Measurements from ENCODE around the gene GALM. TPM values are rescaled to one million over a fixed set of nuclear protein-coding genes. Genes with fewer than 3 reads are reported as not detected.

Gene GALM
- total and polyA plus RNA-seq, 8 donors: 12.8 to 33.6 (median 25.3) TPM

DNA sequence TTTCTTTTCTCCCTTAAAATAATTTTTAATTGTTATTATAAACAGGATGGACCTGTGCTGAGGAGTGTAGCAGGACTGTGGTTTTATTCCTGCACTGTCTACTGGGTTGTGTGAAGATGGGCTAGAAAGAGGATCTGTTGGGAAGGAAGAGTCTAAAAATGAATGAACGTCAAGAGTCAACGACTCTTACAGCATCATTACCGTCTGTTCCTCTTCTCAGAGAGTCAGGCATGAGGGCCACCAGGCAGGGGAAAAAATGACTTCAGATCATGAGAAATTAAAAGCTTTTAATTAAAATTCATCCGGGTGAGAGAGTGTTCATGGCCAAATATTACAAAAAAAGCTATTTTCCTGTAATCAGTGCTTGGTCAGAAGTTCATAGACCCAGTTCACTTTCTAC, 52.7 kb downstream of the GALM start:
- no peak for DNase-seq
- intact Hi-C loops (cut with DNase I): no loop called here
- Histone ChIP-seq H3K9me3 (no peaks in the 10 kb centered on the region), H3K27me3 (no peaks in the 10 kb centered on the region), H3K4me3 (no peak overlapping the region), H3K36me3 (peaks cover 0 to 3% of the 10 kb centered on the region in 2 donors), H3K27ac (no peak overlapping the region), H3K4me1 (peaks cover 0 to 27% of the 10 kb centered on the region in 2 donors)
- TF ChIP-seq, protein P1, sequence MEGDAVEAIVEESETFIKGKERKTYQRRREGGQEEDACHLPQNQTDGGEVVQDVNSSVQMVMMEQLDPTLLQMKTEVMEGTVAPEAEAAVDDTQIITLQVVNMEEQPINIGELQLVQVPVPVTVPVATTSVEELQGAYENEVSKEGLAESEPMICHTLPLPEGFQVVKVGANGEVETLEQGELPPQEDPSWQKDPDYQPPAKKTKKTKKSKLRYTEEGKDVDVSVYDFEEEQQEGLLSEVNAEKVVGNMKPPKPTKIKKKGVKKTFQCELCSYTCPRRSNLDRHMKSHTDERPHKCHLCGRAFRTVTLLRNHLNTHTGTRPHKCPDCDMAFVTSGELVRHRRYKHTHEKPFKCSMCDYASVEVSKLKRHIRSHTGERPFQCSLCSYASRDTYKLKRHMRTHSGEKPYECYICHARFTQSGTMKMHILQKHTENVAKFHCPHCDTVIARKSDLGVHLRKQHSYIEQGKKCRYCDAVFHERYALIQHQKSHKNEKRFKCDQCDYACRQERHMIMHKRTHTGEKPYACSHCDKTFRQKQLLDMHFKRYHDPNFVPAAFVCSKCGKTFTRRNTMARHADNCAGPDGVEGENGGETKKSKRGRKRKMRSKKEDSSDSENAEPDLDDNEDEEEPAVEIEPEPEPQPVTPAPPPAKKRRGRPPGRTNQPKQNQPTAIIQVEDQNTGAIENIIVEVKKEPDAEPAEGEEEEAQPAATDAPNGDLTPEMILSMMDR (IDR thresholded peaks at IDR 0.05): no peak
- no peak for ATAC-seq

DNA sequence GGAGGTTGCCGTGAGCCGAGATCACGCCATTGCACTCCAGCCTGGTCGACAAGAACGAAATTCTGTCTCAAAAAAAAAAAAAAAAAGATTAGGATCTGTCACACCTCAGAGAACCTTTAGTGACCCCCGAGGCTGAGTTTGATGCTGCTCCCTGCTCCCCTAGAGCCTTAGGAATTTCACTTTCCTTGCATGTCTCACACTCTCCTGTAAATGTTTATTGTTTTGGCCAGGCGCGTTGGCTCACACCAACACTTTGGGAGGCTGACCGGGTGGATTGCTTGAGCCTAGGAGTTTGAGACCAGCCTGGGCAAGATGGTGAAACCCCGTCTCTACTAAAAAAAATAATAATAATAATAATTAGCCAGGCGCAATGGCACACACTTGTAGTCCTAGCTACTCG, 53.8 kb downstream of the GALM start:
- ATAC-seq: no peak
- DNase-seq: no peak
- intact Hi-C loops (cut with DNase I): no loop called here
- H3K4me3 ChIP-seq: no peak overlapping the region
- H3K4me1 ChIP-seq: peaks cover 0 to 27% of the 10 kb centered on the region in 2 donors
- no peaks in the 10 kb centered on the region for H3K27me3 ChIP-seq
- TF ChIP-seq, protein P1 (IDR thresholded peaks at IDR 0.05): no peak
- H3K9me3 ChIP-seq: no peaks in the 10 kb centered on the region
- peaks cover 0 to 3% of the 10 kb centered on the region in 2 donors for H3K36me3 ChIP-seq
- peak overlapping the region in 1 of 2 donors; percentile 18 for H3K27ac ChIP-seq

DNA sequence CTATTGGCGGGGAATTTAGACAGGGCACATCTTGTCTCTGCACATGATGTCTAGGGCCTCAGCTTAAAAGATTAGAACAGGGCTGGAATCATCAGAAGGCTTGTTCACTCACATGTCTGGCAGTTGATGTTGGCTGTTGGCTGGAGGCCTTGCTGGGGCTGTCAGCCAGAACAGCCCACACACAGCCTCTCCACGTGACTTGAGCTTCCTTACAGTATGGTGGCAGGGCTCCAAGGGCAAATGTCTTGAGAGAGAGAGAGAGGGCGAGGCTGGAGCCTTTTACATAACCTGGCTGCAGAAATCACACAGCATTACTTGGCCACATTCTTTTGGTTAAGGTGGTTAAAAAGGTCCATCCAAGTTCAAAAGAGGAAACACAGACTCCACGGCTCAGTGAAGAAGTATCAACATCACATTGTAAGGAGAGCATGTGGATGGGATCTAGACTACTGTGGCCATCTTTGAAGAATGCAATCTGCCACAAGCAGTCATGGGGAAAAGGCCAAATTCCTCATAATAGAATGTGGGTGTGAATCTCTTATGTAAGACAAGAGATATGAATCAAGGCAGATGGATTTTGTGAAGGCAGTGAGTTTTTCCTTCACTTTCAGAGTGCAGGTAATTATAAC, 54.8 kb downstream of the GALM start:
- Histone ChIP-seq H3K4me3 (no peak overlapping the region), H3K36me3 (no peaks in the 10 kb centered on the region), H3K27me3 (no peaks in the 10 kb centered on the region), H3K9me3 (no peaks in the 10 kb centered on the region), H3K4me1 (peaks cover 0 to 23% of the 10 kb centered on the region in 2 donors), H3K27ac (peak overlapping the region; percentile 18 to 30)
- intact Hi-C loops (cut with DNase I): no loop called here
- DNase-seq (peak in 3 of 4 donors; percentile 85 to 94 (median 88)), ATAC-seq (peak; percentile 81)
- TF ChIP-seq, protein P1 (IDR thresholded peaks at IDR 0.05): no peak

DNA sequence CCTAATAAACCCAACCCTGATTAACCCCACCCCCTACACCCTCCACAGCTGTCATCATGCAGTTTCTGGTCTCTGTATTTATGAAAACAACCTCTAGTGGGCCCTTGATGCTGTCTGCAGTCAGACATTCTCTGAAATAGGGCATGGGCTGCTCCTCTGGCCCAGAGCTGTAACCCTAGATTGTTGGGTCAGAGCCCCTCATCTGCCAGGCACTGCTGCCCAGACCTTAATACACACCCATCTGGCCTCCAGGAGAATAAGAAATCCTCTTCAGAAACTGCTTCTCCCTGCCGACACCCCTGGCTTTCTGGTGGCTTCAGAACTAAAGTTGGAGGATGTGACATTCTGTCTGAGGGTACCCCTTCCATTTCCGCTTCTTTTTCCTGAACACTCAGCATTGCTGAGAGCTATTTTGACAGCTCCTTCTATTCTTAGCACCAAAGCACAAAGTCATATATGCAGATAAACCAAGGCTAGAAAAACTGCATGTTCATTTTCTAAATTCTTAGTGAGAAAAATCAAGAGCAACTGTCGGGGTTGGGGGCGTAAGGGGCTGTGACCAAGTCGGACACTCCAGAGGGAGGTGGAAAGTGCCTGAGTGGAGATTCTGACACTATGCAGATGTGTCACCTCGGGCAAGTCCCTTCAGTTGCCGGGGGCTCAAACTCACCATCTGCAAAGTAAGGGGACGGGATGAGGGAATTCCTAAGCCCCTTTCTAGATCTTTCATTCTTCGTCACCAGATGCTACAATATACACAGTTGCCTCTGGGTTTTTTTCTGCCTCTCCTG, 56.6 kb downstream of the GALM start:
- Histone ChIP-seq H3K4me3 (no peak overlapping the region), H3K27ac (no peak overlapping the region), H3K36me3 (no peaks in the 10 kb centered on the region), H3K4me1 (peaks cover 0 to 18% of the 10 kb centered on the region in 2 donors), H3K9me3 (no peaks in the 10 kb centered on the region), H3K27me3 (no peaks in the 10 kb centered on the region)
- intact Hi-C loops (cut with DNase I): no loop called here
- ATAC-seq: no peak
- DNase-seq: no peak
- TF ChIP-seq, protein P1 (IDR thresholded peaks at IDR 0.05): no peak

DNA sequence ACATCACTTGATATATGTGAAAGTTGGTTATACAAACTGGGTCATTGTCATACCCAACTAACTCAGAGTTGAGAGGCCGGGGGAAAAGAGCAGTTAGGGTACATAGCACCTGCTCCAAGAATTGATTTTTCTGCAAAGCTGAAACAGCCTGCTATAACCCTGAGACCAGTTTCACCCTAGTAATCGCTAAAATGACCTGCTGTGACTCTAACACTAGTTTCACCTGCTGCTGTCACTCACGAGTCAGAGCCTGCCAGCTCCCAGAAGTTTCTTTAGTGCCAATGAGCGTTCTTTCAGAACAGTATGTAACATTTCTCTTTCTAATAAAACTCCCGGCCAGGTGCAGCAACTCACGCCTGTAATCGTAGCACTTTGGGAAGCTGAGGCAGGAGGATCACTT, 57.3 kb downstream of the GALM start:
- intact Hi-C loops (cut with DNase I): no loop called here
- Histone ChIP-seq H3K36me3 (no peaks in the 10 kb centered on the region), H3K27ac (no peak overlapping the region), H3K27me3 (no peaks in the 10 kb centered on the region), H3K9me3 (no peaks in the 10 kb centered on the region), H3K4me1 (peaks cover 0 to 18% of the 10 kb centered on the region in 2 donors), H3K4me3 (no peak overlapping the region)
- TF ChIP-seq, protein P1 (IDR thresholded peaks at IDR 0.05): no peak
- ATAC-seq (no peak), DNase-seq (no peak)
